SK-N-MC (cell line): Measurements from ENCODE around the gene ITPKA.
A peak's percentile ranks its signal among the peaks of the same experiment; 100 is the strongest.

ENCODE experiments used
- DNase-seq: peaks from one replicate; pipeline ENCODE4 v3.0.0-alpha.2; 2011; ENCODE audit warnings: low read depth, low spot score
- H3K27ac ChIP-seq: fragments of 200-600 bp; sonication (generic); 2 replicates; pipeline ENCODE4 v1.5.1; 2016; ENCODE audit warnings: mixed run types
- H3K36me3 ChIP-seq: fragments of 200-600 bp; sonication (generic); 2 replicates; pipeline ENCODE4 v1.6.1; 2017; ENCODE audit warnings: antibody characterized with exemption, low read length, mixed read lengths; ENCODE audit not compliant: insufficient read depth
- H3K4me3 ChIP-seq: fragments of 200-600 bp; sonication (generic); 2 replicates; pipeline ENCODE4 v1.5.1; 2016
- H3K9ac ChIP-seq: fragments of 200-600 bp; sonication (generic); 2 replicates; pipeline ENCODE4 v1.8.0; 2017; ENCODE audit warnings: mixed run types, mixed read lengths; ENCODE audit not compliant: insufficient read length
- H3K9me3 ChIP-seq: fragments of 200-600 bp; sonication (generic); 2 replicates; pipeline ENCODE4 v1.6.1; 2017; ENCODE audit warnings: low read depth, mild to moderate bottlenecking, antibody characterized with exemption, low read length, moderate library complexity, mixed read lengths
- EZH2 ChIP-seq: fragments of 200-600 bp; sonication (generic); IDR thresholded peaks from one replicate; pipeline ENCODE4 v1.6.1; 2017; ENCODE audit warnings: antibody characterized with exemption
- FOXP2 ChIP-seq: optimal IDR thresholded peaks from 2 replicates; pipeline ENCODE3; 2011; ENCODE audit warnings: mild to moderate bottlenecking, moderate library complexity; ENCODE audit not compliant: insufficient read depth; ENCODE audit errors: extremely low read length, control extremely low read depth
- POLR2AphosphoS5 ChIP-seq: IDR thresholded peaks from 2 replicates; pipeline ENCODE4 v1.6.1; 2012; ENCODE audit warnings: mild to moderate bottlenecking, low read depth, low read length, borderline replicate concordance

Gene ITPKA

DNA sequence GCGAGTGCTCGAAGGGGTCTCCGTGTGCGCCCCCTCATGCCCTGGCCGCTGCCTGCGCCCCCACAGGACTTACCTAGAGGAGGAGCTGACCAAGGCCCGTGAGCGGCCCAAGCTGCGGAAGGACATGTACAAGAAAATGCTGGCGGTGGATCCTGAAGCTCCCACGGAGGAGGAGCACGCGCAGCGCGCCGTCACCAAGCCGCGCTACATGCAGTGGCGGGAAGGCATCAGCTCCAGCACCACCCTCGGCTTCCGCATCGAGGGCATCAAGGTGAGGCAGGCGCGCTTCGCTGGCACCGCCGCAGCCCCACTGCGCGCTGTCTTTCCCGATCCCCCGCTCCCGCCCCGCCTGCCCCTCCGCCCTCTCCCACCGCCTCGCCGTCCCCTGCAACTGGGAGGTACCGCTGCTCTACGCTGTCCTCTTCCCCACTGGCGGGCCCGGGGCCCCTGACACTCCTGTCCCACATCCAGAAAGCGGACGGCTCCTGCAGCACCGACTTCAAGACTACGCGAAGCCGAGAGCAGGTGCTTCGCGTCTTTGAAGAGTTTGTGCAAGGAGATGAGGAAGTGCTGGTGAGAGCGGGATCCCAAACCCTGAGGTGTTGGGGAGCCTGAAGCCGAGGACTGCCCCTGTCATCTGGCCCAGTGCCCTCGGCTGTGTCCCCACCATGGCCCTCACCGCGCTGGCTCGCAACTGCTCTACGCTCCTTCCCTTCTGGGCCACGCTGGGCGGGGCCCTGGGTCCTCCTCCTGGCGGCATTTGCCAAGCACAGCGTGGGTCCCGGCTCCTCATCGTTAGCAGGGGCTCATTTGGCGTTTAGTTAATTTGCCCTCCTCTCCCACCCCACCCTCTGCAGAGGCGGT, 8.5 kb downstream of the ITPKA start:
- Histone ChIP-seq H3K9ac (no peak overlapping the region), H3K27ac (no peak overlapping the region), H3K9me3 (no peaks in the 10 kb centered on the region), H3K4me3 (peak overlapping the region; percentile 58), H3K36me3 (no peaks in the 10 kb centered on the region)
- DNase-seq = no peak
- TF ChIP-seq FOXP2 (no peak), POLR2AphosphoS5 (no peak), EZH2 (no peak)

DNA sequence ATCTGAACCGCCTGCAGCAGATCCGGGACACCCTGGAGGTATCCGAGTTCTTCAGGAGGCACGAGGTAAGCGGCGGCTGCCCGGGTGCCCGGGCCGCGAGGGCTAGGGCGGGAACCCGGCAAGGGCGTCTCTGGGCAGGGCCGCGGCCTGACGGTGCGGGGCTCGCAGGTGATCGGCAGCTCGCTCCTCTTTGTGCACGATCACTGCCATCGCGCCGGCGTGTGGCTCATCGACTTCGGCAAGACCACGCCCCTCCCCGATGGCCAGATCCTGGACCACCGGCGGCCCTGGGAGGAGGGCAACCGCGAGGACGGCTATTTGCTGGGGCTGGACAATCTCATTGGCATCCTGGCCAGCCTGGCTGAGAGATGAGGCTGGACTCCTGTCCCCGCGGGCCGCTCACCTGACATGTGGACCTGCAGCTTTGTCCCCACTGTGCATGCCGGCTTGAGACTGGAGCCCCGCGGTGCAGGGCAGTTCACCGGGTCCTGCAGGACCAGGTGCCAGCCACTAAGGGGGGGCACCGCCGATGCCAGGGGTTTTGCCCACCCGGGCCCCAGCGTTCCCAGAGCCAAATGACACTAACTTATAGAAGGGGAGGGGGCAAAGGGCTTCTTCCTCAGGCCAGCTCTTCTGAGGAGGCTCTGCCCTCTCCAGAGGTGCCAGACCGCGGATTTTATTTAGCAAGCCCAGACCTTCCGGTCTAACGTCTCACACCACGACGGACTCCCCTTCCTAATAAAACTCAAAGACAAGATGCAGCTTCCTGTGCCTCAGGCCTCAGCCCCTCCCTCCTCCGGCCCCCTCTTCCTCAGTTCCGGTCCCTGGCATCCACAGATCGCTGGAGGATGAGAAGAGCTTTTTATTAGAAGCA, 9.4 kb downstream of the ITPKA start:
- DNase-seq = no peak
- H3K9ac ChIP-seq = no peak overlapping the region

DNA sequence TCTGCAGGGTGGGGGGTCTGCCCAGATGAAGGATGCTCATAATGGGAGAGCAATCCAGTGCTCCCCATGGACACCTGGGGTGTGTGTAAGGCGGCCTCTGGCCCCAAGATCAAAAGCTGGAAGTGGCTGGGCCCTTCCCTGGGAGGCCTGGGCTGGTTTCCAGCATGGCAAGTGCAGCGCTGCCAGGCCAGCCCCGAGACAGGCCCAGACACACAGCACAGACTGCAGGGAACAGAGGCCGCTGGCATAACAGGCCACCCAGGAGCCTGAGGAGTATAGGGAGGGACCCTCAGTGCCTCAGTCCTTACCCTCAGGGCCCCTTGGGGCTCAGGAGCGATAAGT, 10.0 kb downstream of the ITPKA start:
- H3K9ac ChIP-seq = no peak overlapping the region
- no peak for TF ChIP-seq EZH2
- no peak for TF ChIP-seq FOXP2
- TF ChIP-seq POLR2AphosphoS5 = no peak

More for the DNA sequence above, 9.4 kb downstream of the ITPKA start:
- TF ChIP-seq FOXP2 (no peak), POLR2AphosphoS5 (no peak), EZH2 (no peak)
- H3K4me3 ChIP-seq = 0 out of 2 replicates have a peak overlapping the region, but pooled peaks have one; percentile 6
- H3K27ac ChIP-seq = no peak overlapping the region
- H3K36me3 ChIP-seq = no peaks in the 10 kb centered on the region
- H3K9me3 ChIP-seq = no peaks in the 10 kb centered on the region

DNA sequence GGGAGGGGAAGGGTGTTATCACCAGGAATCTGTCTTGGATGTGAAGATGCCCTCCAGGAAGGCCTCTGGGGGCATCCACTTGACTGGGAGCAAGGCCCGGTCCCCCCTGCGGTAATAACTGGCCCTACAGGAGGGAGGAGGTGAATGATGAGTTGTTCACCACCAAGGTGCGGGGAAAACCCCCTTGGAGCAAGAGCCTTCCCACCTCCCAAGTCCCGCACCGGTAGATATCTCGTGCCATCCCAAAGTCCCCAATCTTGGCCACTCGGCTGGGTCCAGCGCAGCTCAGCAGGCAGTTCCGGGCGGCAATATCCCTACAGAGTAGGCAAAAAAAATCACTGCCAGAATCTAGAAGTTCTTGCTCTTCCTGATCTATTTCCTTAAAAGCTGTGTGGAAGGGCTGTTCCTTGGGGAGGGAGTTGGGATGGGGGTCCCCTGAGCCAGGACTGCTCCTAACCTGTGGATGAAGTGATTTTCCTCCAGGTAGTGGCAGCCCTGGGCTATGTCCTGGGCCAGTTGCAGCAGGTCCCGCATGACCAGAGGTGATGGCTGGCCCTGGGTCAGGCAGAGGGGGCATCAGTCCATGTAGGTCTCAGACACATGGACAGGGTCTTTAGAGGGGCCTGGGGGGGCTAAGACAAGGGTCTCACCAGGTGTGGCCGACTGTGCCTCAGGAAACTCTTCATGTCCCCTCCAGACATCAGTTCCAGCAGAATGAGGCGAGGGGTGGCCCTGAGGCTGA, 11.2 kb downstream of the ITPKA start:
- Histone ChIP-seq H3K9ac (no peak overlapping the region), H3K27ac (no peak overlapping the region), H3K9me3 (no peaks in the 10 kb centered on the region), H3K36me3 (no peaks in the 10 kb centered on the region), H3K4me3 (no peak overlapping the region)
- TF ChIP-seq FOXP2 (no peak), EZH2 (no peak), POLR2AphosphoS5 (no peak)
- no peak for DNase-seq

More for the DNA sequence above, 10.0 kb downstream of the ITPKA start:
- no peaks in the 10 kb centered on the region for H3K36me3 ChIP-seq
- H3K9me3 ChIP-seq = no peaks in the 10 kb centered on the region
- 0 out of 2 replicates have a peak overlapping the region, but pooled peaks have one; percentile 6 for H3K4me3 ChIP-seq
- H3K27ac ChIP-seq = no peak overlapping the region
- no peak for DNase-seq

DNA sequence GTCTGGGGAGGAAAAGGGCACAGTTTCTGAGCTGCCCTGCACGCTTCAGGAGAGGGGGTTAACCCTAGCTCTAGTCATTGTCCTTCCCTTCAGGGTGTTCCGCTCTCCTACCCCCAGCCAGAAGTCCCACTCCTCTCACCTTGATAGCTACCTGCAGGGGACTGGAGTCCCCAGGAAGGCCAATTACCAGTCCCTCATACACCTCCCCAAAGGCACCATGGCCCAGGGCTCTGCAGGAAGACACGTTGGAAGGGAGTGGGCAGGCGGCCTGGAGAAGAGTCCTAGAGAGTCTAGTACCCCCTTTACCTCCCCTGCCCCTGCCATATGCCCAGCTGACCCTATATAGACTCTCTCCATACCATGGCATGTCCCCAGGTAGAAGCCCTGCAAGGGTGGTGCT, 12.1 kb downstream of the ITPKA start:
- H3K27ac ChIP-seq = no peak overlapping the region
- H3K9me3 ChIP-seq = no peaks in the 10 kb centered on the region
- H3K36me3 ChIP-seq = no peaks in the 10 kb centered on the region
- H3K4me3 ChIP-seq = no peak overlapping the region
- no peak for DNase-seq
- no peak overlapping the region for H3K9ac ChIP-seq
- TF ChIP-seq EZH2 = no peak
- no peak for TF ChIP-seq FOXP2
- no peak for TF ChIP-seq POLR2AphosphoS5

DNA sequence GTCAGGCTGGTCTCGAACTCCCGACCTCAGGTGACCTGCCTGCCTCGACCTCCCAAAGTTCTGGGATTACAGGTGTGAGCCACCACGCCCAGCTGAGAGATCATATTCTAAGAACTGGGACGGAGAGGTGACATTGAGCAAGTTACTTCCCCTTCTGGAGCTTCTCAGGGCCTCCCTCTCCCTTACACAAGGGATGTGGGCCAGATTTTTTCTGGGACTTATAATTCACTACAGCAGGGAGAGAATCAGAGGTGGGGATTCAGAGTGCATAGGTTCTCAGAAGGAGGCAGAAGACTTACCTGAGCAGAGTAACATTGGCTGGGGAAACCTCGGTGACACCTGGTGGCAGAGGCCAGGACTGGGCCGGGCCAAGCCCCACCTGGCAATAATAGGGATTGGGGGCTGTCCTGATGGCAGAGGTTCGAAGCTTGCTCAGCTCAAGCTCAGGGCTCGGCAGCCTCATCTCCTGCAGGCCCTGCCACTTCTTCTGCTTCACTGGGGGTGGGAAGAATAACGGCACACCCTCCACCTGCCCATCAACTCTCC, 13.2 kb downstream of the ITPKA start:
- DNase-seq = no peak
- Histone ChIP-seq H3K9me3 (no peaks in the 10 kb centered on the region), H3K9ac (no peak overlapping the region), H3K27ac (no peak overlapping the region), H3K4me3 (no peak overlapping the region), H3K36me3 (no peaks in the 10 kb centered on the region)
- TF ChIP-seq EZH2 = no peak
- TF ChIP-seq POLR2AphosphoS5 = no peak
- no peak for TF ChIP-seq FOXP2

DNA sequence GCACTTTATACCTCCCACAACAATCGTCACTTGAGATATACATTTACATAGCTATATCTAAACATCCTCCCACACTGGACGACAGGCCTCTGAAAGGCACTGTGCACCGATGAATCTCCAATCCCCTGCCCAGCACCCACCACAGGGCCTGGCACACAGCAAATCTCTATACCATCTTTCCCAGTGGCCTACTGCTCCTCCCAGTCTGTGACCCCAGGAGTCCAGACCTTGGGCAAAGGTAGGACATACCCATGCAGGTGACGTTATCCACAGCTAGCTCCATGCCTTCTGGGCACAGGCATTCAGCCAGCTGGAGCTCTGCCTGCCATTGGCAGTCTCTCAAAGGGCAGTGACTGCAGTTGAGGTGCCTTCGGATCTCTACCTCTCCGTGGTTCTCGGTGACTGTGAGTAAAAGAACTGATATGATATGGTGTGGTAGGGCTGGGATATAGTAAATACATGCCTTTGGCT, 14.2 kb downstream of the ITPKA start:
- no peak overlapping the region for H3K4me3 ChIP-seq
- H3K9me3 ChIP-seq = no peaks in the 10 kb centered on the region
- no peak overlapping the region for H3K27ac ChIP-seq
- no peak for DNase-seq
- TF ChIP-seq FOXP2 (no peak), POLR2AphosphoS5 (no peak), EZH2 (no peak)
- H3K36me3 ChIP-seq = no peaks in the 10 kb centered on the region
- H3K9ac ChIP-seq = no peak overlapping the region
